Measurements from ENCODE around the gene ATP6V1E1.

- TF ChIP-seq, protein P1, sequence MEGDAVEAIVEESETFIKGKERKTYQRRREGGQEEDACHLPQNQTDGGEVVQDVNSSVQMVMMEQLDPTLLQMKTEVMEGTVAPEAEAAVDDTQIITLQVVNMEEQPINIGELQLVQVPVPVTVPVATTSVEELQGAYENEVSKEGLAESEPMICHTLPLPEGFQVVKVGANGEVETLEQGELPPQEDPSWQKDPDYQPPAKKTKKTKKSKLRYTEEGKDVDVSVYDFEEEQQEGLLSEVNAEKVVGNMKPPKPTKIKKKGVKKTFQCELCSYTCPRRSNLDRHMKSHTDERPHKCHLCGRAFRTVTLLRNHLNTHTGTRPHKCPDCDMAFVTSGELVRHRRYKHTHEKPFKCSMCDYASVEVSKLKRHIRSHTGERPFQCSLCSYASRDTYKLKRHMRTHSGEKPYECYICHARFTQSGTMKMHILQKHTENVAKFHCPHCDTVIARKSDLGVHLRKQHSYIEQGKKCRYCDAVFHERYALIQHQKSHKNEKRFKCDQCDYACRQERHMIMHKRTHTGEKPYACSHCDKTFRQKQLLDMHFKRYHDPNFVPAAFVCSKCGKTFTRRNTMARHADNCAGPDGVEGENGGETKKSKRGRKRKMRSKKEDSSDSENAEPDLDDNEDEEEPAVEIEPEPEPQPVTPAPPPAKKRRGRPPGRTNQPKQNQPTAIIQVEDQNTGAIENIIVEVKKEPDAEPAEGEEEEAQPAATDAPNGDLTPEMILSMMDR (IDR thresholded peaks at IDR 0.05), result no peak
- no peak for TF ChIP-seq POLR2A (IDR thresholded peaks at IDR 0.05)
Measured at GRCh38 chr22:17597217-17597616, 31.3 kb downstream of the ATP6V1E1 start.

Data from thyroid gland (tissue), 4 donors.